ENCODE data around the gene PUSL1.

The PUSL1 gene

GRCh38 chr1:1278620-1279019, 29.8 kb upstream of the PUSL1 start:
- DNase-seq (ENCODE audit: extremely low read depth in 1 of 2, low read depth in 1 of 2) = no peak

- no peak for DNase-seq (ENCODE audit: extremely low read depth in 1 of 2, low read depth in 1 of 2)
These were observed 29.4 kb upstream of the PUSL1 start for GRCh38 chr1:1279028-1279427.

GRCh38 chr1:1280782-1281481, 27.5 kb upstream of the PUSL1 start:
- no peak for DNase-seq (ENCODE audit: extremely low read depth in 1 of 2, low read depth in 1 of 2)

- DNase-seq (ENCODE audit: extremely low read depth in 1 of 2, low read depth in 1 of 2) = peak in 1 of 2 donors; percentile 37
These were observed 26.7 kb upstream of the PUSL1 start for GRCh38 chr1:1281533-1282321.

DNA sequence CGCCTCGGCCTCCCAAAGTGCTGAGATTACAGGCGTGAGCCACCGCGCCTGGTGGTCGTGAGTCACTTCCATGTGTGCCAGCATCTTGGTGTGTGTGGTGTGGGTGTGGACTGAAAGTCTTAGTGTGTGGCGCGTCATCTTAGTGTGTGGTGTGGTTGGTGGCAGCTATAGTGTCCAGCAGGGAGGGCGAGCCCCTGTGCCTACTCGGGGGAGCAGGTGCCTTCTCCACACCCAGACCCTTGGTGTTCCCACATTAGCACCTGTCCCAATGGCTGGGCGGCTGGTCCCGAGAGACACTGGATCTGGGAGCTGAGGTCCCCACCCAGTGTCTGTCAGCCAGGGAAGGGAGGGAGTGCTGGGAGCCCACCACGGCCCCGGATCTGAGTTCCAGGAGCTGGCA, 25.4 kb upstream of the PUSL1 start:
- DNase-seq (ENCODE audit: extremely low read depth in 1 of 2, low read depth in 1 of 2) = peak in 1 of 2 donors; percentile 41

GRCh38 chr1:1283821-1284220, 24.6 kb upstream of the PUSL1 start:
- no peak for DNase-seq (ENCODE audit: extremely low read depth in 1 of 2, low read depth in 1 of 2)

DNA sequence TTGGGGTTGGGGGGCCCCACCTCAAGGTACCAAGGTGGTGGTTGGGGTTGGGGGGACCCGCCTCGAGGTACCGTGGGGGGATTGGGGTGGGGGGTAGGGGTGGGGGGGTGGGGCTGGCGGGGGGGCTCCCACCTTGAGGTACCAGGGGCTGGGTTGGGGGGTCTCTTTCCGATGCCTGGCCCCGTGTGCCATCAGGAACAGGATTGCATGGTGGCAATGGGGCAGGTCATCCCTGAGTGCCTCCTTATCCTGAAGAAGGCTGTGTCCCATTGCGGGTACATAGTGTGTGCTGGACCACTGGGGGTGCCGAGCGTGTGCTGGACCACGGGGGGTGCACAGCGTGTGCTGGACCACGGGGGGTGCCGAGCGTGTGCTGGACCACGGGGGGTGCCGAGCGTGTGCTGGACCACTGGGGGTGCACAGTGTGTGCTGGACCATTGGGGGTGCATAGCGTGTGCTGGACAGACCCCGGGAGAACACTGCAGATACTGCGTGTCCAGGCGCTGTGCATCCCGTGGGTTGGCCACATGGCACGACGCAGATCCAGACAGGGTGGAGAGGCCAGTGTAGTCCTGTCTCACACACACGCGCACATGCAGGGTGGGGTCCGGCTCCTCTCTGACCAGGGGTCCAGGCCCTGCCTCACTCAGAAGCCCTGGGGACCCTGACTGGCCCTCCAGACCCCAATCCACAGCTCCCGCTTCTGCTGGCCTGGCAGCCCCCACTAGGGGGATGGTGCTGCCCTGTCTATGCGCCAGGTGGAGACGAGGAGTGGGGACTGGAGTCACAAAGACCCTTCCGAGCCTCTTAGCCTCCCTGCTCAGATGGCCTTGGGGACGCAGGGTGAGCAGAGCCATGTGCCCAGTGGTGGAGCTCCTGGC, 23.9 kb upstream of the PUSL1 start:
- no peak for DNase-seq (ENCODE audit: extremely low read depth in 1 of 2, low read depth in 1 of 2)

DNA sequence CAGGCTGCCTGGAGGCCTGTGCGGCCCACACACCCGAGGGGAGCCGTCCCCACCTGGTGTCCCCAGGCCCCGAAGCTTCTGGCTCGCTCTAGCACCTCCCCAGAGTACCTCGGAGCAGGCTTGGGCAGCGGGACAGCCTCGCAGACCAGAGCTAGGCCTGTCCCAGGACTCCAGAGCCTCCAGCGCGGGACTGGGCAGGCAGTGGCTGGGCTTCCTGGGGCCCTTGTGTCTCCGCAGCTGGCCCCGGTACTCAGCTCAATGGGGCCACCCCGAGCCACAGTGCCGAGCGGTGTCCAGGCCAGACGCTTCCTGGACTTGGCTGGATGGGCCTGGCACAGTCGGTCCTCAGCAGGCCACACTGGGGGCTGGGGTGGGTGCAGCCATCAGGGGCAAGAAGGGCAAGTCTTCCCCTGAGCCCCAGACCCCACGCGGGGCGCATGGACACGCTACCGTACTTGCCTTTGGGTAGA, 23.3 kb upstream of the PUSL1 start:
- DNase-seq (ENCODE audit: extremely low read depth in 1 of 2, low read depth in 1 of 2) = no peak

DNA sequence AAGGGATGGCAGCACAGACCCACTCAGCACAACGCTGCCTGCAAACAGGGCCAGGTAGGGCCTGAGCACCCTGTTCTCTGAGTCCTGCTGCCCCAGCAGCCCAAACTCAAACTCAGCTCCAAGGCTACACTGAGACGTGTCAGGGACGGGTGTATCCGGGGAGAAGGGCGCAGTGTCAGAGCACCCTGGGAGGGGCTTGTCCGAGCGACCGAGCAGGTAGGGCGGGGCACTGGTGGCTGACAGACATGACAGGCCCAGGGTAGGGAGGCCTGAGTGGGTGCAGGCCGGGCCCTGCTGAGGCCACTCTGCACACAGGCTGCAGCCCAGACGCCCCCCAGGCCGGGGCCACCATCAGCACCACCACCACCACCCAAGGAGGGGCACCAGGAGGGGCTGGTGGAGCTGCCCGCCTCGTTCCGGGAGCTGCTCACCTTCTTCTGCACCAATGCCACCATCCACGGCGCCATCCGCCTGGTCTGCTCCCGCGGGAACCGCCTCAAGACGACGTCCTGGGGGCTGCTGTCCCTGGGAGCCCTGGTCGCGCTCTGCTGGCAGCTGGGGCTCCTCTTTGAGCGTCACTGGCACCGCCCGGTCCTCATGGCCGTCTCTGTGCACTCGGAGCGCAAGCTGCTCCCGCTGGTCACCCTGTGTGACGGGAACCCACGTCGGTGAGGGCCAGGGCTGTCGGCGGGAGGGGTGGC, 22.6 kb upstream of the PUSL1 start:
- DNase-seq (ENCODE audit: extremely low read depth in 1 of 2, low read depth in 1 of 2) = no peak

- DNase-seq (ENCODE audit: extremely low read depth in 1 of 2, low read depth in 1 of 2) = no peak
These were observed 21.8 kb upstream of the PUSL1 start for GRCh38 chr1:1286313-1287261.

DNA sequence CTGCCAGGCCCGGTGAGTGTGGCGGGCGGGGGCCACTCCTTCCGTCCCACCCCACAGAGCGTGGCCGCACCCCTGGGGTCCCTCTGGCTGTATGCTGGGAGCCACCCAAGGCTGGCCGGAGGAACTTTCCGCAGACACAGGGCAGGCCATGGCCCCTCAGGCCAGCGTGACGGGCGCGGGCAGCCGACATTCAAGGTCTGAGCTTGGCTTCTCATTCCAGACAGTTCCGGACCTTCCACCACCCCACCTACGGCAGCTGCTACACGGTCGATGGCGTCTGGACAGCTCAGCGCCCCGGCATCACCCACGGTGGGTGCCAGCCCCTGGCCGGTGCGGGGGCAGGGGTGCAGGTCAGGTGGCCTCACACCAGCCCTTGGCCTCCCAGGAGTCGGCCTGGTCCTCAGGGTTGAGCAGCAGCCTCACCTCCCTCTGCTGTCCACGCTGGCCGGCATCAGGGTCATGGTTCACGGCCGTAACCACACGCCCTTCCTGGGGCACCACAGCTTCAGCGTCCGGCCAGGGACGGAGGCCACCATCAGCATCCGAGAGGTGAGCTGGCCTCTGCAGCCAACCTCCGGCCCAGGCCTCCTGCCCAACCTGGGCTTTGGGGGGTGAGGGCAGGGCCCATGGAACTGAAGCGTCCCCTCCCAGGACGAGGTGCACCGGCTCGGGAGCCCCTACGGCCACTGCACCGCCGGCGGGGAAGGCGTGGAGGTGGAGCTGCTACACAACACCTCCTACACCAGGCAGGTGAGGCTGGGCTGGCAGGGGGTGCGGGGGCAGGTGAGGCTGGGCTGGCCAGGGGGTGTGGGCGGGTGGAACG, 20.9 kb upstream of the PUSL1 start:
- no peak for DNase-seq (ENCODE audit: extremely low read depth in 1 of 2, low read depth in 1 of 2)

DNA sequence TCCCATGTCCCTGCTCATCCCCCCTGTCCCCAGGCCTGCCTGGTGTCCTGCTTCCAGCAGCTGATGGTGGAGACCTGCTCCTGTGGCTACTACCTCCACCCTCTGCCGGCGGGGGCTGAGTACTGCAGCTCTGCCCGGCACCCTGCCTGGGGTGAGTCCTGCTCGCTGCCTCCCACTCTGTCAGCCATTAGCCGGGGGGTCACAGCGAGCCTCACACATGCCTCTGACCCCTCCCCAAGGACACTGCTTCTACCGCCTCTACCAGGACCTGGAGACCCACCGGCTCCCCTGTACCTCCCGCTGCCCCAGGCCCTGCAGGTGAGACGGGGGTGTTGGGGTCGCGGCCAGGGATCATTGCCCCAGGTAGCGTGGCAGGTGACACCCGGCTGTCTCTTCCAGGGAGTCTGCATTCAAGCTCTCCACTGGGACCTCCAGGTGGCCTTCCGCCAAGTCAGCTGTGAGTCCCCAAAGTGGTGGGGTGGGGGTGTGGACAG, 18.1 kb upstream of the PUSL1 start:
- no peak for DNase-seq (ENCODE audit: extremely low read depth in 1 of 2, low read depth in 1 of 2)

DNA sequence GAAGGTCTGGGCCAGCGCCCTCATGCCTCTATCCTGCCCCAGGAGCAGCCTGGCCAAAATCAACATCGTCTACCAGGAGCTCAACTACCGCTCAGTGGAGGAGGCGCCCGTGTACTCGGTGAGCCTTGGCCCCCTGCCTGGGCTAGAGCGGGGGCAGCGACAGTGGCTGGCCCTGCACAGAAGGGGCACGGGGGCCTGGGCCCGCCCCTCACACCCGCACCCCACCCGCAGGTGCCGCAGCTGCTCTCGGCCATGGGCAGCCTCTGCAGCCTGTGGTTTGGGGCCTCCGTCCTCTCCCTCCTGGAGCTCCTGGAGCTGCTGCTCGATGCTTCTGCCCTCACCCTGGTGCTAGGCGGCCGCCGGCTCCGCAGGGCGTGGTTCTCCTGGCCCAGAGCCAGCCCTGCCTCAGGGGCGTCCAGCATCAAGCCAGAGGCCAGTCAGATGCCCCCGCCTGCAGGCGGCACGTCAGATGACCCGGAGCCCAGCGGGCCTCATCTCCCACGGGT, 17.3 kb upstream of the PUSL1 start:
- no peak for DNase-seq (ENCODE audit: extremely low read depth in 1 of 2, low read depth in 1 of 2)

DNA sequence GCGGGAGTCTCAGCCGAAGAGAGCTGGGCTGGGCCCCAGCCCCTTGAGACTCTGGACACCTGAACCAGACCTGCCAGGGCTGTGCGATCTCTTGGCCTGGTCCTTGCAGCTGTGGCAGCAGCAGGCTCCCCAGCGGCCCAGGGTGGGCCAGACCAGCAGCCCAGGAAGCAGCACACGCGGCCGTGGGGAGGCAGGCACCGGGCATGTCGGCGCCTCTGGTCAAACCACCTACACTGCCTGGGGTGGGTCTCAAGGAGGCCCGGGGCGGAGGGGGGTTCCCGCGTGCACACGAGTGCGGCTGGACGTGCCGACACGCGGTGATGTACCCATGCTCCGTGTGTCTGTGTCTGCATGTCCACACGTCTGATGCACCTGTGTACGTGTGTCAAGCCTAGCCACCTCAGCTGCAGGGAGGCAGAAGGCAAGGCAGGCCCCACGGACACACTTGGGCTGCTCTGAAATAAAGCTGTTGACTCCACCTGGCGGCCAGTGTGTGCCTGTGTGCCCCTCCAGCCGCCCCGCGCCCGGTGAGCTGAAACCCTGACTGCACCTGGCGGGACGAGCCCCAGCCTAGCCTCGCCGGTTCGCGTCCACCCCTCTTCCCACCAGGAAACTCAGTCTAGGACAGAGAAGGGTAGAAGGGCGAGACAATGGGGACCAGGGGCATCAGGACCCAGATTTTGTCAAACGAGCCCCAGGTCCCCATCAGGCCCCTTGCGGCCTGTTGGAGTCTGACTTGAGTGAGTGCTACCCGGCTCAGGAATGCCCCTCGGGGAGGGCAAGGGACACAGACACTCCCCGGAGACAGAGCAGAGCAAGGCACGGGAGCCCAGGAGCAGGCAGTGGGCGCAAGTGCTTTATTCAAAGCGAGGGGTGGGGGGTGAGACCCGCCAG, 16.6 kb upstream of the PUSL1 start:
- DNase-seq (ENCODE audit: extremely low read depth in 1 of 2, low read depth in 1 of 2) = no peak

DNA sequence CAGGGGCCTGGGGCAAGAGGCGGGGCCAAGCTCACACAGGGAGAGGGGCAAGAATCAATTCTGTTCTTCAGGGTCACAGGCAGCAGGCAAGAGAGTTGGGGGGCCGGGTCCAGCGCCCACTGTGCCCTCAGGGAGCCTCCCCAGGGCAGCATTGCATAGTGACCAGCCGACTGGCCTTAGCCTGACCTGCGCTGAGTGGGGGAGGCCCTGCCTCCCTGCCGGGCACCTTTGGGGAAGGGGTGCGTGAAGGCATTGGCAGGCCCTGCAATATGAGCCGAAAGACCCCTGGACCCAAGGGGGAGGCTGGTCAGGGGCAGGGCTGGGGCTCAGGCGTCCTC, 16.0 kb upstream of the PUSL1 start:
- DNase-seq (ENCODE audit: extremely low read depth in 1 of 2, low read depth in 1 of 2) = no peak

- DNase-seq (ENCODE audit: extremely low read depth in 1 of 2, low read depth in 1 of 2) = no peak
These were observed 15.5 kb upstream of the PUSL1 start for GRCh38 chr1:1292851-1293250.
